ENCODE data around the gene COMMD3.
"Not testable (repeated sequence)": the region's sequence is repeated elsewhere in the genome, so short reads cannot be mapped to it uniquely, and the experiment has no call there.

Gene COMMD3

GRCh38 chr10:22338931-22339330 is 22.7 kb downstream of the COMMD3 start:
- no peak for DNase-seq (ENCODE audit: low read depth)

GRCh38 chr10:22339761-22340328 is 23.7 kb downstream of the COMMD3 start:
- DNase-seq (ENCODE audit: low read depth), result no peak

GRCh38 chr10:22340329-22341189 is 24.4 kb downstream of the COMMD3 start:
- DNase-seq (ENCODE audit: low read depth), result no peak

GRCh38 chr10:22341190-22341925 is 25.2 kb downstream of the COMMD3 start:
- no peak for DNase-seq (ENCODE audit: low read depth)

GRCh38 chr10:22341926-22342196 is 25.7 kb downstream of the COMMD3 start:
- DNase-seq (ENCODE audit: low read depth), result no peak

GRCh38 chr10:22342421-22342820 is 26.2 kb downstream of the COMMD3 start:
- no peak for DNase-seq (ENCODE audit: low read depth)

GRCh38 chr10:22343731-22344130 is 27.5 kb downstream of the COMMD3 start:
- DNase-seq (ENCODE audit: low read depth), result no peak

- no peak for DNase-seq (ENCODE audit: low read depth)
Observed at GRCh38 chr10:22344249-22344648, 28.1 kb downstream of the COMMD3 start.

GRCh38 chr10:22344781-22345300 is 28.7 kb downstream of the COMMD3 start:
- DNase-seq (ENCODE audit: low read depth), result no peak

GRCh38 chr10:22345301-22346095 is 29.3 kb downstream of the COMMD3 start, which contains the start of gene SPAG6:
TSS of gene SPAG6 (plus strand) at chr10:22345496. CDS start at chr10:22345612, 116 bp downstream.
- no peak for DNase-seq (ENCODE audit: low read depth)

- DNase-seq (ENCODE audit: low read depth), result no peak
Observed at GRCh38 chr10:22346096-22346661, 30.0 kb downstream of the COMMD3 start.

GRCh38 chr10:22349755-22350154 is 33.6 kb downstream of the COMMD3 start:
- no peak for DNase-seq (ENCODE audit: low read depth)

- no peak for DNase-seq (ENCODE audit: low read depth)
Observed at GRCh38 chr10:22351131-22351703, 35.0 kb downstream of the COMMD3 start.

- DNase-seq (ENCODE audit: low read depth), result no peak
Observed at GRCh38 chr10:22356324-22356873, 40.2 kb downstream of the COMMD3 start.

GRCh38 chr10:22357770-22358169 is 41.6 kb downstream of the COMMD3 start:
- DNase-seq (ENCODE audit: low read depth), result not testable (repeated sequence)

GRCh38 chr10:22363305-22363704 is 47.1 kb downstream of the COMMD3 start:
- no peak for DNase-seq (ENCODE audit: low read depth)

- DNase-seq (ENCODE audit: low read depth), result no peak
Observed at GRCh38 chr10:22364407-22365140, 48.4 kb downstream of the COMMD3 start.

- DNase-seq (ENCODE audit: low read depth), result no peak
Observed at GRCh38 chr10:22365233-22365632, 49.0 kb downstream of the COMMD3 start.

- DNase-seq (ENCODE audit: low read depth), result no peak
Observed at GRCh38 chr10:22365644-22366434, 49.7 kb downstream of the COMMD3 start.

- no peak for DNase-seq (ENCODE audit: low read depth)
Observed at GRCh38 chr10:22366435-22366703, 50.2 kb downstream of the COMMD3 start.
